ENCODE results near the gene CHRNG.

Gene CHRNG

DNA sequence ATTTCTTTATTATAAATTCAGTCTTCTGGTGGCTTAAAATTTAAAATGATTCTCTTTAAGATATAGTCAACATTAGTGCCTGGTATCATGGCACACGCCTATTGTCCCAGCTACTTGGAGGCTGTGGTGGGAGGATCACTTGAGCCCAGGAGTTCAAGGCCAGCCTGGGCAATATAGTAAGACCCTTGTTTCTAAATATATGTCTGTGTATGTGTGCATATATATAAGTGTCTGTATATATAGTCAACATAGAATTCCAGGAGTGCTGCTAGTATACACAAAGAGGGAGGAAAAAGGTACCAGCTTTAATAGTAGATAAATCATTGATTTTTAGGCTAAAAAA lies 35.9 kb downstream of the CHRNG start:
- DNase-seq (ENCODE audit: low read depth in 2 of 2, low spot score in 1 of 2), result no peak

DNA sequence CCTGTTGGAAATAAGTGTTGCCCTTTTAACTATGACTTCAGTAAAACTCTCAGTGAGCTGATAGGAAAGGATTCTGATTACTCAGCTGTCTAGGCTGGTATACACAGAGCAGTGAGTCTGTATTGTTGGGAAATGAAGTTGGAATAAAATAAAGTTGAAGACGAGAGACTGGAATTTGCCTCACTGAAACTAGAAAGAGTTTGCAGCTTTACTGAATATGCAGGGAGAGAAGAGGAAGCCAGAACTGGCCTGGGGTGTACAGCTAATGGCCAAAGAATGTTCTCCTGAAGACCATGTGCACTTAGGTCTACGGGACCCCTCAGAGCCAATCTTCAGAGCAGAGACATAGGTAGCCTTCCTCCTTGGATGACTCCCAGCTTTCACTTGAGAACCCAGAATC lies 37.5 kb downstream of the CHRNG start:
- no peak for DNase-seq (ENCODE audit: low read depth in 2 of 2, low spot score in 1 of 2)

DNA sequence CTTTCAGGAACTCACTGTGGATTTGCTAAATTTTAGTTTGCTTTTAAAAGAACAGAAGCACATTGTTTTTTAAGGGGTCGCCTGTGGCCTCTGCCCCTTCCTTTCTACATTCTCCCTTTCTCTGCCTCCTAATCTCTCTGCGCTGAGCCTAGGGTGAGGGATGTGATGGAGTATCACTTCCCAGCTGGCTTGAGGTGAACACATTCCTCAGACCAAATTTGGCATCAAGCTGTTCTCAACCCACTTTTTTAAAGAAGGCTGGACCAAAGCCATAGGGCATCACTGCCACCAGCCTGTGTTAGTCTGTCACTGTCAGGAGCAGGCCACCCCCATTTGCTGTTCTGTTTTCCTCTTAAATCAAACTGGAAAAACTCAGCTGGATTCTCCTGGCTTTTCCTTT lies 38.3 kb downstream of the CHRNG start:
- DNase-seq (ENCODE audit: low read depth in 2 of 2, low spot score in 1 of 2), result no peak

DNA sequence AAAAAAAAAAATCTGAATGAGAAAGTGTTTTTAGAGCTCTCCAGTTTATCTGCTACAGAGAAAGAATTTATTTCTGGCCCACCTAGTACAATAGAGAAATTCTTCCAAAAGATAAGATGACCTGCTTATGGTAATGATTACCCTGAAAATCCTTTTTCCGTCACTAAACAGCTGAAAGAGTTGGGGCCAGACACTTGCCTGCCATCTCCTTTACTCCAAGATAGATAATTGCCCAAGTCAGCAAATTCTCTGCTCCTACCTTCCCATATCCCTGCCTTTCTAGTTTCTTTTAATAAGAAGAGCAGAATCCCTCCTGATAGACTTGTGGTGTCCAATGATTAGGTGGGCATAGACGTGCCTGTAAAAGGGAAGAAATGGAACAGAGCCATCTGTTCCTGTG lies 39.1 kb downstream of the CHRNG start:
- no peak for DNase-seq (ENCODE audit: low read depth in 2 of 2, low spot score in 1 of 2)

DNA sequence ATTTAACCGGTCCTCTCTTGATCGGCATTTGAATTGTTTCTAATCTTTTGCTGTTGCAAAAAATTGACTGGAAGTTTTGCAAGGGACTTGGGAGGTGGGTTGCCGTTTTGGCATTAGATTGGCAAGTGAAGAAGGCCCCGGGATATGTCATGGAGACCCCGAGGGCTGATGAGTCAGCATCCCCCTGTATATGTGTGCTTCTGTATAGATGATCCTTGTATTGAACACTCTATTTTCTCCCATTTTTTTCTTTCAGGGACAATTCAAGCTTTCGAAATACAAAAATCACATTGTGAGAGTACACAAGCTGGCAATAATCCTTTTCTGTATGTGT lies 41.1 kb downstream of the CHRNG start:
- no peak for DNase-seq (ENCODE audit: low read depth in 2 of 2, low spot score in 1 of 2)

DNA sequence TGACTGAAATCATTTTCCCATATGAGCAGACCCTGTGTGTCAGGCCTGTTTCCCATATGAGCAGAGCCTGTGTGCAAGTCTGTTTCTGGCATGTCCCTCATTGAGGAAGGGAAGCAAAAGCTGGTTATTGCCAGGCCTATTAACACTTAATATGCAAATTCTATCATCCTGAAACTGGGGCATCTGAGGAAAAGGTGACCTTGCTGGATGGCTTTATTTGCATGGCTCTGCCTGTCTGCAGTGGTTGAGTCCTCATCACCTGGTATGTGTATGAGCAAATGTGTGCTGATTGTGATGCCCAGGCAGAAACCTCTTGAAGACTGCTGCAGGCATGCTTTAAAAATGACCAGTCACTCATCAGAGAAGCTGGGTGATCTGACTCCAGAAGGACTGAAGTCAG lies 42.2 kb downstream of the CHRNG start:
- DNase-seq (ENCODE audit: low read depth in 2 of 2, low spot score in 1 of 2), result no peak

DNA sequence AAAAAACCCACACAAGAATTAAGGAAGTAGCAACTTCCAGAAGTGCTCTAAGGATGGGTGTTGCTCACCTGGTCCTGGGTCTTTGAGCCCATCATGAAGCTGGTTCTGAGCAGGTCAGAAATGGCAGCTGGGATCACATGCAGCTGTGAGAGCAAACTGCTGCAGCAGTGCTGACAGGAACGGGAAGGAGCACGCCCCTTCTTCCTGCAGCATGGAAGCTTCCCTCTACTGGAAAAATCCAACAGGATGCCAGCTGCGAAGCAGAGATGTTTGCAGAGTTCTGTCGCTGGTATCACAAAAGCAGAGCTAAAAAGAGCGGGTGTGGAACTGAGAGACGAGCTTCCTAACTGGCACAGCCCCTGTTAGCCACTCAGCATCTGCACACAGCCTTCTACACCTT lies 44.7 kb downstream of the CHRNG start:
- no peak for DNase-seq (ENCODE audit: low read depth in 2 of 2, low spot score in 1 of 2)

GRCh38 chr2:232586943-232587505 lies 47.5 kb downstream of the CHRNG start:
- no peak for DNase-seq (ENCODE audit: low read depth in 2 of 2, low spot score in 1 of 2)

GRCh38 chr2:232587512-232587911 lies 48.0 kb downstream of the CHRNG start:
- no peak for DNase-seq (ENCODE audit: low read depth in 2 of 2, low spot score in 1 of 2)

- no peak for DNase-seq (ENCODE audit: low read depth in 2 of 2, low spot score in 1 of 2)
Measured at GRCh38 chr2:232588031-232588430, 48.5 kb downstream of the CHRNG start.

DNA sequence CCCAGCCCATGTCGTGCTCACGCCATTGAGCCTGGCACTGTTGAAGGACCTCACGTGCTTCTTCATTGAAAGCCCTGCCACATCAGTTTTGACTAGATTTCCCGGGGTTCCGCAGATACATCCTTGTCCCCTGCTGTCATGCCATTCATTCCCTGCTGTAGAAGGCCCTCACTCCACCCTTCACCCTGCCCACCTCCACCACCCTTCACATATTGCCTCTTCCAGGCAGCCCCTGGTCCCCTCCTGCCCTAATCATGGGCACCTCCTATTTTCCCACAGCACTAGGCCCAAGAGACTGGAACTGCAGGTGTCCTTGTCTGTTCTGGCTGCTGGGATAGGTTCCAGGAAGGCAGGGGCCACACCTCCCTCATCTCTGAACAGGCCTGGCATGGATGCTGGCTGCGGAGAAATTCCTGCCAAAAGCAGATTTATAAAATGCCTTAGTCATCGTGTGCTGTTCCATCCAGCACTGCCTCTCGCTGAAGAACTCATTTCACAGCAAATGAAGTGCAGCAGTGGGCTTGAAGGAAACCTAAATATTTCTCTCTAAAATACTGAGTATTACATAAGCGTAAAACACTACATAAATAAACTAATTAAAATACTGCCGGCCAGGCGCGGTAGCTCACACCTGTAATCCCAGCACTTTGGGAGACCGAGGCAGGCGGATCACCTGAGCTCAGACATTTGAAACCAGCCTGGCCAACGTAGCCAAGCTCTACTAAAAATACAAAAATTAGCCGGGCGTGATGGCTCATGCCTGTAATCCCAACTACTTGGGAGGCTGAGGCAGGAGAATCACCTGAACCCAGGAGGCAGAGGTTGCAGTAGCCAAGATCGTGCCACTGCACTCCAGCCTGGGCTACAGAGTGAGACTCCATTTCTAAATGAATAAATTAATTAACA lies 49.4 kb downstream of the CHRNG start:
- DNase-seq (ENCODE audit: low read depth in 2 of 2, low spot score in 1 of 2), result no peak

GRCh38 chr2:232592772-232593395 lies 53.4 kb downstream of the CHRNG start:
- DNase-seq (ENCODE audit: low read depth in 2 of 2, low spot score in 1 of 2), result no peak

GRCh38 chr2:232593982-232594381 lies 54.5 kb downstream of the CHRNG start:
- no peak for DNase-seq (ENCODE audit: low read depth in 2 of 2, low spot score in 1 of 2)
